ENCODE results near the gene ZNF248. TPM values are rescaled to one million over a fixed set of nuclear protein-coding genes. Genes with fewer than 3 reads are reported as not detected.

ZNF248 gene
- 7.9 and 9.6 TPM in 2 replicates for total RNA-seq

DNA sequence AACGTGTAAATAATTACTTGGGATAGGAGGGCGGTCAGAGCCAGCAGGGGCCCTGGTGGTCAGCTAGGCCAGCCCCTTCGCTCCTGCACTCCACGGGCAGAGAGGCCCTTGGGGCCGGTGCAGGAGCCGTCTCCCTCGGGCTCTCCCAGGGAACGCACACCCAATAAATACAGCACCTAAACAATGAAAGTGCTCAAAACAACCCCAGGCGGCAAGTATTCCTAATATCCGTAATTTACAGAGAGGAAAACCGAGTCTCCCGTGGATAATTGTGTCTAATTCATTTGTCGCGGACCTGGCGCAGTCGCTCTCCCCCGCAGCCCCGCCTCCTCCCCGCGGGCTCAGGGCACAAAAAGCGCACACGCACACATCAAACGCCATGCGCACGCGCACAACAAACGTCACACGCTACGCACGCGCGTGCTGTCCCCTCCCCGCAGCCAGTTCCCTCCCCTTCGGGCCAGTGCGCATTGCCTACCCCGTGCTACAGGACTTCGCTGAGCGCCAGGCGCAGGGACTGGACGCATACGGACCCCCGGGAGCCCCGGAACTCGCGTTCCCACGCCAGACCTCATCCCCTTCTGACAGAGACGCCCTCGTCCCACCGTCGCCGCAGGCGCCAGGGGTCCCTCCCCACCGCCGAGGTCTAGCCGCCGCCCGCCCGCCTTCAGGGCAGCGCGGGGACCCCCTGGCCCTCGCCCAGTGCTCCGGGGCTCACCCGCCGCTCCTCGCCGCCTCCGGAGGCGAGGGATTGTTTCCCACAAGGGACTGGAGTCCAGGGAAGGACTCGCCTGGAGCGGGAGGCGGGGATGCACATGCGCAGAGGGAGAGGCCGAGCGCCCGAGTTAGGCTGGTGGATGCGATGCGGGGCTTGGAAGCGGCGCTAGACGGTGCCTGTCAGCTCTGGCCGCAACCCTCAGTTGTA lies at the start of gene ZNF248:
Gene ZNF248 (minus strand): TSS at position 324 of the 925 bp plus-strand sequence. CDS start 1,300 bp downstream, outside the sequence.
- DNase-seq (ENCODE audit: low read depth), result peak; percentile 73
- no peaks in the 10 kb centered on the region for H3K36me3 ChIP-seq (ENCODE audit: control insufficient read depth, insufficient read depth, low read length)
- TF ChIP-seq, protein P1, sequence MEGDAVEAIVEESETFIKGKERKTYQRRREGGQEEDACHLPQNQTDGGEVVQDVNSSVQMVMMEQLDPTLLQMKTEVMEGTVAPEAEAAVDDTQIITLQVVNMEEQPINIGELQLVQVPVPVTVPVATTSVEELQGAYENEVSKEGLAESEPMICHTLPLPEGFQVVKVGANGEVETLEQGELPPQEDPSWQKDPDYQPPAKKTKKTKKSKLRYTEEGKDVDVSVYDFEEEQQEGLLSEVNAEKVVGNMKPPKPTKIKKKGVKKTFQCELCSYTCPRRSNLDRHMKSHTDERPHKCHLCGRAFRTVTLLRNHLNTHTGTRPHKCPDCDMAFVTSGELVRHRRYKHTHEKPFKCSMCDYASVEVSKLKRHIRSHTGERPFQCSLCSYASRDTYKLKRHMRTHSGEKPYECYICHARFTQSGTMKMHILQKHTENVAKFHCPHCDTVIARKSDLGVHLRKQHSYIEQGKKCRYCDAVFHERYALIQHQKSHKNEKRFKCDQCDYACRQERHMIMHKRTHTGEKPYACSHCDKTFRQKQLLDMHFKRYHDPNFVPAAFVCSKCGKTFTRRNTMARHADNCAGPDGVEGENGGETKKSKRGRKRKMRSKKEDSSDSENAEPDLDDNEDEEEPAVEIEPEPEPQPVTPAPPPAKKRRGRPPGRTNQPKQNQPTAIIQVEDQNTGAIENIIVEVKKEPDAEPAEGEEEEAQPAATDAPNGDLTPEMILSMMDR (IDR thresholded peaks at IDR 0.05; ENCODE audit: insufficient read depth, low read length, poor library complexity, severe bottlenecking), result no peak
- H3K27me3 ChIP-seq (ENCODE audit: control insufficient read depth, insufficient read depth, low read length), result no peaks in the 10 kb centered on the region
- H3K4me3 ChIP-seq (ENCODE audit: low read depth, low read length), result peak within 1 kb of the TSS; percentile 67

DNA sequence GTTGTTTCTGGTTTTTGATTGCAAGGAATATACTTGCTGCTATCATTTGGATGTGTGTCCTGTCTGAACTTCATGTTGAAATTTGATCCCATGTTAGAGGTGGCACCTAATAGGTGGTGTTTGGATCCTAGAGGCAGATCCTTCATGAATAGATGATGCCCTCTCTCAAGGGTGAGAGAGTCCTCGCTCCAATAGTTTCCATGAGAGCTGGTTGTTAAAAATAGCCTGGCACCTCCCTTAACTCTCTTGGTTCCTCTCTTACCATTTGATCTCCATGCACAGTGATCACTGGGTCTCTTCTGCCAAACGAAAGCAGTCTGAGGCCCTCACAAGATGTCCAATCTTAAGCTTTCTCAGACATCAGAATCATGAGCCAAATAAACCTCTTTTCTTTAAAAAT lies 49.0 kb upstream of the ZNF248 start:
- Histone ChIP-seq H3K36me3 (ENCODE audit: control insufficient read depth, insufficient read depth, low read length) (no peaks in the 10 kb centered on the region), H3K27me3 (ENCODE audit: control insufficient read depth, insufficient read depth, low read length) (no peaks in the 10 kb centered on the region), H3K4me3 (ENCODE audit: low read depth, low read length) (no peak overlapping the region)
- TF ChIP-seq, protein P1 (IDR thresholded peaks at IDR 0.05; ENCODE audit: insufficient read depth, low read length, poor library complexity, severe bottlenecking), result no peak
- DNase-seq (ENCODE audit: low read depth), result no peak

DNA sequence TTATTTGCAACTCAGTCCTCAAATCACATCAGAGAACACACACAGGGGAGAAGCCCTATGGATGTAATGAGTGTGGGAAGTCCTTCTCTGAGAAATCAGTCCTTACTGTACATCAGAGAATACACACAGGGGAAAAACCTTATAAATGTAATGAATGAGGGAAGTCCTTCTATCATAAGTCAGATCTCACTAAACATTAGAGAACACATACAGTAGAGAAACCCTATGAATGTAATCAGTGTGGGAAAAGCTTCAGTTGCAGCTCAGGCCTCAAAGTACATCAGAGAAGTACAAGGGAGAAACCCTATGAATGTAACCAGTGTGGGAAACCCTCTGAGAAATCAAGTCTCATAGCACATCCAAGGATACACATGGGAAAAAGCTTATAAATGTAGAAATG lies 39.0 kb upstream of the ZNF248 start:
- Histone ChIP-seq H3K36me3 (ENCODE audit: control insufficient read depth, insufficient read depth, low read length) (no peaks in the 10 kb centered on the region), H3K27me3 (ENCODE audit: control insufficient read depth, insufficient read depth, low read length) (no peaks in the 10 kb centered on the region), H3K4me3 (ENCODE audit: low read depth, low read length) (no peak overlapping the region)
- TF ChIP-seq, protein P1 (IDR thresholded peaks at IDR 0.05; ENCODE audit: insufficient read depth, low read length, poor library complexity, severe bottlenecking), result no peak
- DNase-seq (ENCODE audit: low read depth), result no peak

DNA sequence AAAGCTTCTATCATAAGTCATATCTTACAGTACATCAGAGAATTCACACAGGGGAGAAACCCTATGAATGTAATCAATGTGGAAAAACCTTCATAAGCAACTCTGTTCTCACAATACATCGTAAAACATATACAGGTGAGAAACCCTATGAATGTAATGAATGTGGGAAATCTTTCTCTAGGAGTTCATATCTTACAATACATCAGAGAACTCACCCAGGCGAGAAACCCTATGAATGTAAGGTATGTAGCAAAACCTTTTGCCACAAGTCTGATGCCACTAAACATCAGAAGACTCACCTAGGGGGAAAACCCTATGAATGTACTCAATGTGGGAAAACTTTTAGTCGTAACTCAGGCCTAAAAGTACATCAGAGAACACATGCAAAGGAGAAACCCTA lies 38.3 kb upstream of the ZNF248 start:
- DNase-seq (ENCODE audit: low read depth), result no peak
- TF ChIP-seq, protein P1 (IDR thresholded peaks at IDR 0.05; ENCODE audit: insufficient read depth, low read length, poor library complexity, severe bottlenecking), result no peak
- H3K36me3 ChIP-seq (ENCODE audit: control insufficient read depth, insufficient read depth, low read length), result no peaks in the 10 kb centered on the region
- no peak overlapping the region for H3K4me3 ChIP-seq (ENCODE audit: low read depth, low read length)
- no peaks in the 10 kb centered on the region for H3K27me3 ChIP-seq (ENCODE audit: control insufficient read depth, insufficient read depth, low read length)

DNA sequence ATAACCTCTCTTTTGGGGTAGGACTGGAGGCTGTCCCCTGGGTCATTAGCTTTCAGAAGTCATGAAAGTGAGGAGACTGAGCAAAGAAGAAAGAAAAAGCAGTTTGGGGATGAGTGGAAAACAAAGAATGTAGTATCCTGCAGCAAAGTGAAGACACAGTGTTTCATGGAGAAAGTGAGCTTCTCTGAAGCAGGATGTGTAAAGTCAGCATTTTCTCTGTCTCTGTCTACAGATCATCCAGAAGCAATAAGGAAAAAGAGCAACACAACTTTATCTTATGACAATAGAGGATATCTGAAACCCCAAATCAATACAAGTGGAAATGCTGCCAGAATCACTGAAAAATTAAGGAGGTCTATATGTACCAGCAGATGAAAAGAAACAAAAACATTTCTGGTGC lies 28.4 kb upstream of the ZNF248 start:
- no peak for DNase-seq (ENCODE audit: low read depth)
- Histone ChIP-seq H3K4me3 (ENCODE audit: low read depth, low read length) (no peak overlapping the region), H3K36me3 (ENCODE audit: control insufficient read depth, insufficient read depth, low read length) (no peaks in the 10 kb centered on the region), H3K27me3 (ENCODE audit: control insufficient read depth, insufficient read depth, low read length) (no peaks in the 10 kb centered on the region)
- TF ChIP-seq, protein P1 (IDR thresholded peaks at IDR 0.05; ENCODE audit: insufficient read depth, low read length, poor library complexity, severe bottlenecking), result no peak

Measured in kidney epithelial cell (primary cell).